Measurements from ENCODE around the gene ZSCAN1.

DNA sequence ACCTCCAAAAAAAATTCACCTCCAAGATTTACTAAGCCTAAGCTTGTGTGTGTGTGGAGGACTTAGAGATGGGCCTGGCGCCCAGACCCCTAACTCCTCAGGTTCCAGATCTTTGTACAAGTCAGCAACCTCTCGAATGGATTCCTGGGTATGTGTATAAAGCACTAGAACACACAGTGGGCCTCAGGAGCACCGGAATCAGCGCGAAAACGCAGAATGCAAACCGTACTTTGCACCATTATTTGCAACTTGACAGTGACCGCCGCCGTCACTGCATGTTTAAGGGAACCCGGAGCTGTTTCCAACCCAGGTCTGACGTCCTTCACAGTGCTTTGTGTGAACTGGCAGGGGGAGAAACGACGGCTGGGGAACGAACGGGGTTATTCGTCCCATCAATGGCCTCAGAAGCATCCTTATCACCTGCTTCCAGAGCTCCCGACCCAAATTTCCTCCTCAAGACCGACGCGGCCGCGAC, 31.9 kb upstream of the ZSCAN1 start:
- TF ChIP-seq, protein P1, sequence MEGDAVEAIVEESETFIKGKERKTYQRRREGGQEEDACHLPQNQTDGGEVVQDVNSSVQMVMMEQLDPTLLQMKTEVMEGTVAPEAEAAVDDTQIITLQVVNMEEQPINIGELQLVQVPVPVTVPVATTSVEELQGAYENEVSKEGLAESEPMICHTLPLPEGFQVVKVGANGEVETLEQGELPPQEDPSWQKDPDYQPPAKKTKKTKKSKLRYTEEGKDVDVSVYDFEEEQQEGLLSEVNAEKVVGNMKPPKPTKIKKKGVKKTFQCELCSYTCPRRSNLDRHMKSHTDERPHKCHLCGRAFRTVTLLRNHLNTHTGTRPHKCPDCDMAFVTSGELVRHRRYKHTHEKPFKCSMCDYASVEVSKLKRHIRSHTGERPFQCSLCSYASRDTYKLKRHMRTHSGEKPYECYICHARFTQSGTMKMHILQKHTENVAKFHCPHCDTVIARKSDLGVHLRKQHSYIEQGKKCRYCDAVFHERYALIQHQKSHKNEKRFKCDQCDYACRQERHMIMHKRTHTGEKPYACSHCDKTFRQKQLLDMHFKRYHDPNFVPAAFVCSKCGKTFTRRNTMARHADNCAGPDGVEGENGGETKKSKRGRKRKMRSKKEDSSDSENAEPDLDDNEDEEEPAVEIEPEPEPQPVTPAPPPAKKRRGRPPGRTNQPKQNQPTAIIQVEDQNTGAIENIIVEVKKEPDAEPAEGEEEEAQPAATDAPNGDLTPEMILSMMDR (conservative IDR thresholded peaks at IDR 0.05; ENCODE audit: low read length), result no peak
- TF ChIP-seq EZH2phosphoT487 (IDR thresholded peaks at IDR 0.05; ENCODE audit: borderline replicate concordance), result no peak
